ENCODE data around the gene TMEM178B.

DNA sequence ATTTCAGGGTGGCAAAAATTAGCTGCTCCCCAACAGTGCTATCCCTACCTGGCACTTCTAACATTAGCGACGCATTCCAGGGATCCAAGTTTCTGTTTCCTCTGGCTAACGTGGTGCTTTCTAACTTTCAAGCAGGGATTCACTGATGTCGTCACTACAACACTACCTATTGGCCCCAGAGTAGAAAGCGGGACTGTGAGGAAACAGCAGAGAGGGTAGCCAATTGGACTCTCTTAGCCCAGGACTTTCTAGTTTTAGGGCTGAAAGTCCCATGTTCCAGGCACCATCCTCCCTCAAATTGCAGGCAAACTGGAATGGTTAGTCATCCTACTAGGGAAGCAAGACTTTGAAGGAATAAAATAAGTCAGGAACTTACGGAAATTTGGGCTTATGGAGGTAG lies 388.1 kb downstream of the TMEM178B start:
- TF ChIP-seq, protein P1, sequence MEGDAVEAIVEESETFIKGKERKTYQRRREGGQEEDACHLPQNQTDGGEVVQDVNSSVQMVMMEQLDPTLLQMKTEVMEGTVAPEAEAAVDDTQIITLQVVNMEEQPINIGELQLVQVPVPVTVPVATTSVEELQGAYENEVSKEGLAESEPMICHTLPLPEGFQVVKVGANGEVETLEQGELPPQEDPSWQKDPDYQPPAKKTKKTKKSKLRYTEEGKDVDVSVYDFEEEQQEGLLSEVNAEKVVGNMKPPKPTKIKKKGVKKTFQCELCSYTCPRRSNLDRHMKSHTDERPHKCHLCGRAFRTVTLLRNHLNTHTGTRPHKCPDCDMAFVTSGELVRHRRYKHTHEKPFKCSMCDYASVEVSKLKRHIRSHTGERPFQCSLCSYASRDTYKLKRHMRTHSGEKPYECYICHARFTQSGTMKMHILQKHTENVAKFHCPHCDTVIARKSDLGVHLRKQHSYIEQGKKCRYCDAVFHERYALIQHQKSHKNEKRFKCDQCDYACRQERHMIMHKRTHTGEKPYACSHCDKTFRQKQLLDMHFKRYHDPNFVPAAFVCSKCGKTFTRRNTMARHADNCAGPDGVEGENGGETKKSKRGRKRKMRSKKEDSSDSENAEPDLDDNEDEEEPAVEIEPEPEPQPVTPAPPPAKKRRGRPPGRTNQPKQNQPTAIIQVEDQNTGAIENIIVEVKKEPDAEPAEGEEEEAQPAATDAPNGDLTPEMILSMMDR (optimal IDR thresholded peaks at IDR 0.05 in 1 of 3, IDR thresholded peaks at IDR 0.05 in 1 of 3, conservative IDR thresholded peaks at IDR 0.05 in 1 of 3; ENCODE audit: extremely low read depth in 1 of 3, insufficient read depth in 2 of 3, low read length in 3 of 3), result no peak
- no peak for TF ChIP-seq EZH2 (IDR thresholded peaks at IDR 0.05; ENCODE audit: low read length)
